H1 (cell line): ENCODE measurements around the gene SERPINH1. TPM values are rescaled to one million over a fixed set of nuclear protein-coding genes. Genes with fewer than 3 reads are reported as not detected.

Experiments used
- HDAC2 ChIP-seq, 2 experiments: fragments of 300-600 bp in 1 of 2; sonication (generic) in 1 of 2; IDR thresholded peaks; 2 replicates each; pipeline ENCODE4 v1.6.1; 2011 to 2012; ENCODE audit warnings: low read depth in 2 of 2, low read length in 2 of 2, mild to moderate bottlenecking in 2 of 2, moderate library complexity in 2 of 2, borderline replicate concordance in 1 of 2, inconsistent platforms in 1 of 2
- polyA plus RNA-seq, 7 experiments: library from polyadenylated mRNA; depleted of rRNA in 3 of 7; stranded (reverse) in 5 of 7; unstranded in 2 of 7; fragments of >200 nt in 5 of 7; fragments of 200-250 nt in 2 of 7; gene quantifications; 1 replicate in 5 of 7; 2 replicates in 1 of 7; 4 replicates in 1 of 7; pipeline versions ENCODE4 v1.2.1 to v1.2.3, GENCODE V29; 2011 to 2013; ENCODE audit warnings: missing spikeins in 2 of 7, mixed read lengths in 2 of 7
- total RNA-seq: library from RNA; stranded (reverse); fragmentation: NEBNext Ultra II Directional; extraction: Animal tissue kit (Norgen Biotek cat#: 25700); gene quantifications from 2 replicates; pipeline ENCODE4 v1.2.1, GENCODE V29; 2021
- TF ChIP-seq, protein P1 (sequence below): IDR thresholded peaks from 2 replicates; pipeline ENCODE4 v1.6.1; 2011; ENCODE audit warnings: low read depth, mild to moderate bottlenecking, low read length; ENCODE audit not compliant: insufficient read depth

Gene SERPINH1
- total and polyA plus RNA-seq, 2 of the 8 experiments (the other 6 are each of a cell fraction or from before 2014, with no cell fraction given) = 420 to 621 TPM

DNA sequence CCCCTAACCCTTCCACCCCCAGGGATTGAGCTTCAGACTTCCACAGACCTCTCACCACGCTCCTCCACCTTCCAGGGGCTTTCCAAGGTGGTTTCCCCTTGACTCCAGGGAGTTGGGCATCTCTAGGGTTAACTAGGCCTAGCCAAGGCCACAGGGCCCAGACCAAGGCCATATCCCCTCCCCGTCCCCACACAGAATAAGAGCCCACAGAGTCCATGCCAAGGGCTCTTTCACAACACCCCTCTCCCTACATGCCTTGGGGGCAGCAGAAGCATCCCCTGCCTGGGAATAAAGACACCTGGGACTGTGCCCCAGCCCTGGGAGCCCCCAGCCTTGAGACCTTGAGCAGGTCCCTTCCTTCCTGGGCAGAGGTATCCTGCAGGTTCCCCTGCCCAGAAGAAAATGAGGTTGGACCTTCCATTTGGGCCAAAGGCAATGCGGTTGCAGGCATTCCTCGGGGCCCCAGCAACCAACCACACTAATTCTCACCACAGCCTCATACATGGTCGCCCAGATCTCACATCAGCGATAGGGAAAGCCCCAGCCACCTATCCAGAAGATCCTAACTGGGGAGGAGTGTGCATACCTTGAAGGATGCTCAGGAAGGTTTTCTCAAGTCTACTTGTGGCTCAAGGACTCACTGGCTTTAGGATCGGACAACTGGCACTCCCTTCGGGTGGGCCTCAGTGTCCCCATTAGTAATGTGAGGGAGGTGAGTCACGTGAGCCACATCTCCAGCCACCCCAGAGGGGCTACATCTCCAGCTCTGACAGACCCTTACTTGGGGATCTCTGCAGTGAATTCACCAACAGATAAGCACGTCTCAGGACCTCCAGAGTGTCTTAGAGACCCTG, 38.0 kb upstream of the SERPINH1 start (continued):
- TF ChIP-seq, protein P1, sequence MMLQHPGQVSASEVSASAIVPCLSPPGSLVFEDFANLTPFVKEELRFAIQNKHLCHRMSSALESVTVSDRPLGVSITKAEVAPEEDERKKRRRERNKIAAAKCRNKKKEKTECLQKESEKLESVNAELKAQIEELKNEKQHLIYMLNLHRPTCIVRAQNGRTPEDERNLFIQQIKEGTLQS = no peak
- TF ChIP-seq HDAC2 (IDR thresholded peaks at IDR 0.05; ENCODE audit: borderline replicate concordance in 1 of 2, low read depth in 2 of 2, low read length in 2 of 2) = no peak
